Kidney capillary endothelial cell (primary cell): Measurements from ENCODE around the gene PFN1.

Experiments
- DNase-seq: peaks from one replicate; pipeline ENCODE4 v3.0.0-alpha.2; 2018; ENCODE audit warnings: low spot score

The PFN1 gene

GRCh38 chr17:4967539-4968485, 19.5 kb upstream of the PFN1 start, which contains the start of gene SPAG7:
SPAG7 (minus strand) TSS chr17:4967817; CDS start chr17:4967804, 13 bp downstream.
- peak; percentile 94 for DNase-seq

- DNase-seq: peak; percentile 100
These were observed 18.7 kb upstream of the PFN1 start for GRCh38 chr17:4966844-4967538.

- no peak for DNase-seq
These were observed 17.1 kb upstream of the PFN1 start for GRCh38 chr17:4965311-4965986.

GRCh38 chr17:4960279-4960922, 12.1 kb upstream of the PFN1 start:
- no peak for DNase-seq

- no peak for DNase-seq
These were observed 11.1 kb upstream of the PFN1 start for GRCh38 chr17:4959261-4959965.

GRCh38 chr17:4958102-4958501, 9.8 kb upstream of the PFN1 start:
- DNase-seq: no peak

- DNase-seq: no peak
These were observed 8.2 kb upstream of the PFN1 start for GRCh38 chr17:4956493-4957061.

GRCh38 chr17:4955091-4955490, 6.8 kb upstream of the PFN1 start:
- no peak for DNase-seq

GRCh38 chr17:4953451-4953961, 5.2 kb upstream of the PFN1 start:
- no peak for DNase-seq

- DNase-seq: no peak
These were observed 3.2 kb upstream of the PFN1 start for GRCh38 chr17:4951486-4951885.

GRCh38 chr17:4950746-4951204, 2.4 kb upstream of the PFN1 start, which contains the start of gene ENO3:
ENO3 (plus strand) TSS chr17:4951119; CDS start chr17:4951830, 711 bp downstream.
- DNase-seq: no peak

- DNase-seq: no peak
These were observed 1.9 kb upstream of the PFN1 start for GRCh38 chr17:4950075-4950745.

GRCh38 chr17:4949321-4950074, 1.2 kb upstream of the PFN1 start:
- no peak for DNase-seq

- peak; percentile 71 for DNase-seq
These were observed 596 bp upstream of the PFN1 start for GRCh38 chr17:4948931-4949320.

GRCh38 chr17:4947411-4948165, 742 bp downstream of the PFN1 start:
- no peak for DNase-seq

GRCh38 chr17:4947010-4947410, 1.3 kb downstream of the PFN1 start:
- no peak for DNase-seq

- no peak for DNase-seq
These were observed 1.9 kb downstream of the PFN1 start for GRCh38 chr17:4946312-4946976.

GRCh38 chr17:4945944-4946280, 2.4 kb downstream of the PFN1 start:
- DNase-seq: no peak
